ENCODE results near the gene POLR2J.
"Not testable (repeated sequence)": the region's sequence is repeated elsewhere in the genome, so short reads cannot be mapped to it uniquely, and the experiment has no call there.

The POLR2J gene

GRCh38 chr7:102464577-102465280, 14.0 kb downstream of the POLR2J start, which contains the start of the genes ALKBH4 and LRWD1:
Gene ALKBH4, minus strand, starts transcription at chr7:102464863. Its CDS starts 27 bp downstream, at chr7:102464836.
Gene LRWD1, plus strand, starts transcription at chr7:102464984. Its CDS starts 97 bp downstream, at chr7:102465081.
- DNase-seq, result peak; percentile 95

DNA sequence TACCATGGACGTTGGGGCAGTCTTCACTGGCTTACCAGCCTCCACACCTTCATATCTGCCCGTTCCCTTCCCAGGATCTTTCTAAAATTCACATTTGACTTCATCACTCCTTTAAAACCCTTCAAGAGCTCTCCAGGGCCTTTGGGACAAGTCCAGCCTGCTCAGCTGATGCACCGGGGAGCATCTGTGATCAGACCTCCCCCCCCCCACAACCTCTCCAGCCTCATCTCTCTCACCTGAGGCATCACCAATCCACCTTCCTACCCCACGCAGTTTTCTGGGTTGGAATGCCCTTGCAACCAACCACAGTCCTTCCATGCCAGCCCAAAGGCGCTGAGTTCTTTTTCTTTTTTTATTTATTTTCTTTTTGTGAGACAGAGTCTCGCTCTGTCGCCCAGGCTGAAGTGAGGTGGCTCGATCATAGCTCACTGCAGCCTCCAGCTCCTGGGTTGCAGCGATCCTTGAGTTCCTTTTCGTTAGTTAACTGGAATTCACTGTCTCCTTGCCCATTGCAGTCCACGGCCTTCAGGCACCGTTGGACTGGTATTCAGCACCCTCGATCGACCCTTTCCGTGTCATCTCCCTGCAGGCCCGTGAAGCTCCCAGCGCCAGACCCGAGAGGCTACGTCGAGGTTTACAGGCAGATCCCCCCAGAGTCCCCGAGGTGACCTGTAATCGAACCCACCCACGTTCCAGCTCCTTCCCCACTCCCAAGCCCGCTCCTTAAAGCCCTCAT, 14.7 kb downstream of the POLR2J start:
- no peak for DNase-seq

DNA sequence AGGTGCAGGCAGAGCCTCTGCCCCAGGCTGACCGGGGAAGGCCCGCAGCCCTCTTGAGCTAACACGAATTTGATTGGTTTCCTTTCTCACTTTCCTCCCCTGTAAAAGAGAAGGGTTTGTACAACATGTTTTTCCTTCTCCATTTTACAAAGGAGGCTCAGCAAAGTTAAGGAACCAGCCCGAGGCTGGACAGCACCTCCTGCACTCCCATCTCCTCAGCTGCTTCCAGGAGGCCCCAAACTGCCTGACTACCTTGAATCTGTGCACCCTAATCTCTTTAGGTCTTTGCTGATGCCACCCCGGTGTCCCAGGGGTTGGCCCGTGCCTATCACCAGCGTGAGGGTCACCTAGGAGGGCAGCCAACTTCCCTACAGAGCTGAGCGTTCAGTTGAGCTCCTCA, 18.3 kb downstream of the POLR2J start:
- no peak for DNase-seq

DNA sequence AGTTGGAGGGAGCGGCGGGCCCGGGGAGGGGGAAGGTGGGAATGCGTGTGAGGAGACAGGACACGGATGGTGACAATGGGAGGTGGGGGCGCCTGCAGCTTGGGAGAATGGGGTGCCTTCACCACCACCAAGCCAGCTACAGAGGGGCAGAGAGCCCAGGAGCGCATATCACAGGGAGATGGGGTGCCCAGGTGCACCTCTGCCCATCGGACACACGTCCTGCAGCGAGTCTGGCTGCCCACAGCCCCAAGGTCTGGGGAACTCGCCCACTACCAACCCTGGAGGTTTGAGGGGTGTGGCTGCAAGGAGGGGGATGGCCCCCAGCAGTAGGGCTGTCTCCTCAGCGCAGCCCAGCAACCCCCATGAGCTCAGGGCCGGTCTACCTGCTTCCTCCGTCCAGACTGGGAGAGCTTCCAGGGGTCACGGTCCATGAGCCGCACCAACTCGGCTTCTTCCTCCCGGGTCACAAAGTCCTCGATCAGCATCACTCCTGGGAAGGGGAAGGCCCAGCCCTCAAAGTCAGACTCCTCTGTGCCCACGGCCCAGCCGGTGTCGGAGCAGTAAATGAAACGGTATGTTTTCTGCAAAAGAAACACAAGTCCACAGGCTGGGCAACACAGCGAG, 19.4 kb downstream of the POLR2J start:
- DNase-seq, result no peak

GRCh38 chr7:102457352-102457924, 21.3 kb downstream of the POLR2J start:
- no peak for DNase-seq

DNA sequence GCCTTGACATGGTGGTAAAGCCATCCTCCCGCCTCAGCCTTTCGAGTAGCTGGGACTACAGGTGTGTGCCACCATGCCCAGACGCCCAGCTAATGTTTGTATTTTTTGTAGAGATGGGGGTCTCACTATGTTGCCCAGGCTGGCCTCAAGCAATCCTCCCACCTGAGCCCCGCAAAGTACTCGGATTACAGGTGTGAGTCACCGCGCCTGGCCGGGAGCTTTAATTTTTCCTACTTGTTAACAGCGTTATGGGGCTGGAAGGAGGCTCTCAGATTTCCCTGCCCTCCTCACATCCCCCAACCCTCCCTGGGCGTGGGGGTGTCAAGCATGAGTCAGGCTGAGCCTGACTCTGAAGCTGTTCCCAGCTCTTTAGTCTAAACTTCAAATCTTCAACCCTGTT, 22.4 kb downstream of the POLR2J start:
- no peak for DNase-seq

DNA sequence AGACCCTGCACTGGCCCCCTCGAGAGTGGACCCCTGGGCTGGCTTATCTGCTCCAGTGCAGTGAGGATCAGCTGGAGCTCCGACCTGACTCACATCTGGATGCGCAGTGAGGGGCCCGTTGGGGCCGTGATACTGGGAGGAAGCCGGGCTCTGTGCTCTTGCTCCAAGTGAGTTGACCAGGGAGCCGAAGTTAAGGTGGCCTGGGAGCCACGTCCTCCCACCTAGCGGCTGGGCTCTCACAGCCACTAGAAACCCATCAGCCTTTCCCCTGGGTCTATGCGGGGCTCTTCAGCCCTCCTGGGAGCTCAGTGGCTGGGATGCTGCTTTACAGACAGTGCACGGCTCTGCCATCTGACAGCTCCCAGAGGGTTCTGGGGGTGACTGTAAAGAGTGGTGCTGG, 23.1 kb downstream of the POLR2J start:
- no peak for DNase-seq

GRCh38 chr7:102454932-102455331, 23.8 kb downstream of the POLR2J start:
- not testable (repeated sequence) for DNase-seq

GRCh38 chr7:102454468-102454867, 24.3 kb downstream of the POLR2J start:
- DNase-seq, result no peak

DNA sequence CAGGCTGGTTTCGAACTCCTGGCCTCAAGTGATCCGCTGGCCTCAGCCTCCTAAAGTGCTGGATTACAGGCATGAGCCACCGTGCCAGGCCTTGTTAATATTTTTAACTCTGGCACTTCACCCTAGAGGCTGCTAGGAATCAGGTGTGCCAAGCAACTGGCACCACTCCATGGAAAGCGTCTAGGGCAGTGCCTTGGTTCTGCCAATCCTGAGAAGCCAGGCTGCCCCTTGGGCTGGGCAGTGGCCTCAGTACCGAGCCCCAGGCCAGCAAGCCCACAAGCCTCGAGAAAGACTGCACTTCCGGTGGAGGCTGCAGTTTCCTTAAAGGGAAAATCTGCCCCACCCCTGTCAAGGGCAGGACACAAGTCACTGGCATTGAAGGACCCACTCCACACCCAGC, 25.4 kb downstream of the POLR2J start:
- DNase-seq, result no peak

DNA sequence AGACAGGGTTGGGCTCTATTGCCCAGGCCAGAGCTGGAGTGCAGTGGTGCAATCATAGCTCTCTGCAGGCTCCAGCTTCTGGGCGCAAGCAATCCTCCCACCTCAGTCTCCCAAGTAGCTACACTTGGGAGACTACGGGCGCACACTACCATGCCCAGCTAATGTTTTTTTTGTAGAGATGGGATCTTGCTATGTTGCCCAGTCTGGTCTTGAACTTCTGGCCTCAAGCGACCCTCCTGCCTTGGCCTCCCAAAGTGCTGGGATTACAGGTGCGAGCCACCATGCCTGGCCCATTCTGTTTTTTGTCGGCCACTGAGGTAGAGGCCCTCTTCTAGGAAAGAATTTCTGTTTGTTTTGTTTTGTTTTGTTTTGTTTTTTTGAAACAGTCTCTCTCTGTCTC, 26.3 kb downstream of the POLR2J start:
- no peak for DNase-seq

GRCh38 chr7:102451371-102452054, 27.2 kb downstream of the POLR2J start:
- no peak for DNase-seq

- no peak for DNase-seq
These were observed 28.5 kb downstream of the POLR2J start for GRCh38 chr7:102450242-102450641.

- no peak for DNase-seq
These were observed 29.6 kb downstream of the POLR2J start for GRCh38 chr7:102449136-102449535.

GRCh38 chr7:102447311-102447710, 31.4 kb downstream of the POLR2J start:
- no peak for DNase-seq

- no peak for DNase-seq
These were observed 32.1 kb downstream of the POLR2J start for GRCh38 chr7:102446387-102447156.

GRCh38 chr7:102445674-102446071, 33.0 kb downstream of the POLR2J start:
- DNase-seq, result no peak

DNA sequence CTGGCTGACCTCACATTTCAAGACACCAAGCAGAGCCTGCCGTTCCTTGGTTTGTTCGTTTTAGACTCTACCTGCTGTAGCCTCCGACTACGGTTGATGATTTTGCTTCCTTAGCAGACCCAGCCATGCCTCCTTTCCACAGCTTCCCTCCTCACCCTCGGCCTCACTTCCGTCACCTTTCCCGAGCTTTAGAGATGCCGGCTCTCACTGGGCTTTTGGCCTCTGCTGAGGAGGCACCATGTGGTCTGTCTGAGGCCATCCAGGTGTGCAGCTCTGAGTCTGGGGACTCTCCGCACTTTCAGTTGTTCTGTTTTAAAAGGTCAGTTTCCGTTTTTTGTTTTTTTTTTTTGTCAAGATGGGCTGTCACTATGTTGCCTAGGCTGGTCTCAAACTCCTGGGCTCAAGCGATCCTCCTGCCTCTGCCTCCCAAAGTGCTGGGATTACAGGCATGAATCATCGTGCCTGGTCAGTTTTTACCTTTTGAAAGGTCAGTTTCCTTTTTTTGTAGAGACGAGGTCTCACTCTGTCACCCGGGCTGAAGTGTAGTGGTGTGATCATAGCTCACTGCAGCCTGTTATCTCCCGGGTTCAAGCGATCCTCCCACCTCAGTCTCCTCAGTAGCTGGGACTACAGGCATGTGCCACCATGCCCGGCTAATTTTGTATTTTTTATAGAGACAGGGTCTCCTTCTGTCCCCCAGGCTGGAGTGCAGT, 33.6 kb downstream of the POLR2J start:
- DNase-seq, result no peak

DNA sequence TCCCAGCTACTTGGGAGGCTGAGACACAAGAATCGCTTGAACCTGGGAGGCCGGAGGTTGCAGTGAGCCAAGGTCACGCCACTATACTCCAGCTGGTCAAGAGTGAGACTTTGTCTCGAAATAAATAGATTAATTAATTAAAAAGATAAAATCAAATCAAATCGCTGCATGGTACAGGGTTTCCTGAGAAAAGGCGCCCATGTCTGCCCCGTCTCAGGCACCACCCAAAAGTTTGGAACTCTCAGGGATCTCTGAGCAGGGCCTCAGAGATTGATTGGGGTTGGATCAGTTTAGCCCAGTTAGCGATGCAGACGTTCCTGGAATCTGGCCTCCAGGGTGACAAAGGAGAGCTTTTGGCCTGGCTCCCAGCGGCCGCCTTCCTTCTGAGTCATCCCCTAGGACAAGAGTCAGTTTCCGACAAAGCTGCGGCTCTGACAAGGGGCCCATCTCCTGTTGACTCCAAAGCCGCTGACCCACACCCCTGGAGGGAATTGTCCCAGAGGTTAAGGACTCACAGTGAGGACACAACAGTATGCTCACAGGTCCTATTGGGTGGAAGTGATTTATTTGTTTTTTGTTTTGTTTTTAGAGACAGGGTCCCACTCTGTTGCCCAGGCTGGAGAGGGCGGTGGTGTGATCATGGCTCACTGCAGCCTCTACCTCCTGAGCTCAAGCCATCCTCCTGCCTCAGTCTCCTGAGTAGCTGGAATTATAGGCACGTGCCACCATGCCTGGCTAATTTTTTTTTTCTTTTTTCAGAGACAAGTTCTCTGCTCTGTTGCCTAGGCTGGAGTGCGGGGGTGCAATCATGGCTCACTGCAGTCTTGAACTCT, 38.5 kb downstream of the POLR2J start:
- DNase-seq, result no peak

GRCh38 chr7:102436118-102436517, 42.6 kb downstream of the POLR2J start:
- no peak for DNase-seq
